Measurements from ENCODE around the gene EDN2. TPM values are rescaled to one million over a fixed set of nuclear protein-coding genes. Genes with fewer than 3 reads are reported as not detected.

EDN2 gene
- total and polyA plus RNA-seq, 4 donors = 0.10 to 0.13 TPM; not detected in 2

- Histone ChIP-seq H3K36me3 (ENCODE audit: control insufficient read depth in 4 of 4, insufficient read depth in 3 of 4, low read depth in 1 of 4, low read length in 3 of 4) (no peaks in the 10 kb centered on the region), H3K27ac (ENCODE audit: low read depth in 1 of 2, low read length in 2 of 2) (no peak overlapping the region), H3K9me3 (ENCODE audit: control insufficient read depth in 4 of 4, low read length in 3 of 4) (no peaks in the 10 kb centered on the region), H3K4me1 (ENCODE audit: control insufficient read depth in 4 of 4, insufficient read depth in 4 of 4, low read length in 3 of 4) (peaks cover 0 to 11% (median 8%) of the 10 kb centered on the region in 4 donors), H3K9ac (ENCODE audit: low read depth in 1 of 2, low read length in 2 of 2) (no peak overlapping the region), H3K4me3 (ENCODE audit: low read depth in 1 of 3, low read length in 3 of 3) (peak overlapping the region in 2 of 3 donors; percentile 27 to 39), H3K27me3 (ENCODE audit: control insufficient read depth in 4 of 4, insufficient read depth in 4 of 4, low read length in 3 of 4) (no peaks in the 10 kb centered on the region)
- peak; percentile 87 for DNase-seq (ENCODE audit: low spot score)
- WGBS = 16% methylated on average over 53 of the region's 53 CpGs
- TF ChIP-seq CTCF (IDR thresholded peaks at IDR 0.05; ENCODE audit: low read depth, low read length, missing input control) (peak; percentile 86), YY1 (IDR thresholded peaks at IDR 0.05) (peak; percentile 18), HNF4A (conservative IDR thresholded peaks at IDR 0.05) (no peak), SP1 (IDR thresholded peaks at IDR 0.05) (no peak), RAD21 (IDR thresholded peaks at IDR 0.05) (peak; percentile 76 to 85)
Observed at GRCh38 chr1:41516168-41517061, 31.9 kb upstream of the EDN2 start.

GRCh38 chr1:41515778-41516167 is 31.3 kb upstream of the EDN2 start:
- H3K9me3 ChIP-seq (ENCODE audit: control insufficient read depth in 4 of 4, low read length in 3 of 4) = no peaks in the 10 kb centered on the region
- no peak for DNase-seq (ENCODE audit: low spot score)
- no peak overlapping the region for H3K4me3 ChIP-seq (ENCODE audit: low read depth in 1 of 3, low read length in 3 of 3)
- WGBS = 18% methylated on average over 6 of the region's 6 CpGs
- H3K27me3 ChIP-seq (ENCODE audit: control insufficient read depth in 4 of 4, insufficient read depth in 4 of 4, low read length in 3 of 4) = no peaks in the 10 kb centered on the region
- no peak overlapping the region for H3K9ac ChIP-seq (ENCODE audit: low read depth in 1 of 2, low read length in 2 of 2)
- TF ChIP-seq HNF4A (conservative IDR thresholded peaks at IDR 0.05) (no peak), CTCF (IDR thresholded peaks at IDR 0.05; ENCODE audit: low read depth, low read length, missing input control) (no peak), NR2F2 (IDR thresholded peaks at IDR 0.05) (no peak), MAX (IDR thresholded peaks at IDR 0.05) (no peak), JUND (IDR thresholded peaks at IDR 0.05) (no peak), RAD21 (IDR thresholded peaks at IDR 0.05) (no peak), HNF4G (IDR thresholded peaks at IDR 0.05) (no peak)
- H3K4me1 ChIP-seq (ENCODE audit: control insufficient read depth in 4 of 4, insufficient read depth in 4 of 4, low read length in 3 of 4) = peaks cover 0 to 11% (median 8%) of the 10 kb centered on the region in 4 donors
- no peaks in the 10 kb centered on the region for H3K36me3 ChIP-seq (ENCODE audit: control insufficient read depth in 4 of 4, insufficient read depth in 3 of 4, low read depth in 1 of 4, low read length in 3 of 4)
- H3K27ac ChIP-seq (ENCODE audit: low read depth in 1 of 2, low read length in 2 of 2) = no peak overlapping the region

GRCh38 chr1:41515131-41515678 is 30.7 kb upstream of the EDN2 start:
- H3K27me3 ChIP-seq (ENCODE audit: control insufficient read depth in 4 of 4, insufficient read depth in 4 of 4, low read length in 3 of 4) = no peaks in the 10 kb centered on the region
- H3K9ac ChIP-seq (ENCODE audit: low read depth in 1 of 2, low read length in 2 of 2) = no peak overlapping the region
- no peak overlapping the region for H3K27ac ChIP-seq (ENCODE audit: low read depth in 1 of 2, low read length in 2 of 2)
- no peaks in the 10 kb centered on the region for H3K36me3 ChIP-seq (ENCODE audit: control insufficient read depth in 4 of 4, insufficient read depth in 3 of 4, low read depth in 1 of 4, low read length in 3 of 4)
- 74% methylated on average over 5 of the region's 5 CpGs for WGBS
- no peaks in the 10 kb centered on the region for H3K9me3 ChIP-seq (ENCODE audit: control insufficient read depth in 4 of 4, low read length in 3 of 4)
- H3K4me3 ChIP-seq (ENCODE audit: low read depth in 1 of 3, low read length in 3 of 3) = no peak overlapping the region
- H3K4me1 ChIP-seq (ENCODE audit: control insufficient read depth in 4 of 4, insufficient read depth in 4 of 4, low read length in 3 of 4) = peaks cover 0 to 11% (median 8%) of the 10 kb centered on the region in 4 donors
- no peak for DNase-seq (ENCODE audit: low spot score)
- no peak for TF ChIP-seq TAF1 (conservative IDR thresholded peaks at IDR 0.05)
- no peak for TF ChIP-seq CTCF (IDR thresholded peaks at IDR 0.05; ENCODE audit: low read depth, low read length, missing input control)
- no peak for TF ChIP-seq HNF4G (IDR thresholded peaks at IDR 0.05)
- no peak for TF ChIP-seq EGR1 (IDR thresholded peaks at IDR 0.05; ENCODE audit: low read depth in 2 of 2)
- TF ChIP-seq ZBTB33 (IDR thresholded peaks at IDR 0.05) = no peak
- no peak for TF ChIP-seq YY1 (IDR thresholded peaks at IDR 0.05)
- TF ChIP-seq MAX (IDR thresholded peaks at IDR 0.05) = no peak
- TF ChIP-seq RXRA (IDR thresholded peaks at IDR 0.05) = no peak
- no peak for TF ChIP-seq FOXA2 (IDR thresholded peaks at IDR 0.05)

Data from liver (tissue), 9 donors.